Activated CD8-positive, alpha-beta memory T cell treated with anti-CD3 and anti-CD28 coated beads, Interleukin-2, amount 50 U/mL, for 4 hours (primary cell): ENCODE results near the gene FSD1L.

Experiments
- DNase-seq: peaks from one replicate; pipeline ENCODE4 v3.0.0-alpha.2; 2020

The FSD1L gene

GRCh38 chr9:105436783-105437182 is 11.1 kb upstream of the FSD1L start:
- no peak for DNase-seq

- DNase-seq: no peak
These were observed 10.1 kb upstream of the FSD1L start for GRCh38 chr9:105437704-105438103.

GRCh38 chr9:105438141-105438806 is 9.6 kb upstream of the FSD1L start:
- DNase-seq: no peak

GRCh38 chr9:105439428-105439827 is 8.4 kb upstream of the FSD1L start:
- no peak for DNase-seq

DNA sequence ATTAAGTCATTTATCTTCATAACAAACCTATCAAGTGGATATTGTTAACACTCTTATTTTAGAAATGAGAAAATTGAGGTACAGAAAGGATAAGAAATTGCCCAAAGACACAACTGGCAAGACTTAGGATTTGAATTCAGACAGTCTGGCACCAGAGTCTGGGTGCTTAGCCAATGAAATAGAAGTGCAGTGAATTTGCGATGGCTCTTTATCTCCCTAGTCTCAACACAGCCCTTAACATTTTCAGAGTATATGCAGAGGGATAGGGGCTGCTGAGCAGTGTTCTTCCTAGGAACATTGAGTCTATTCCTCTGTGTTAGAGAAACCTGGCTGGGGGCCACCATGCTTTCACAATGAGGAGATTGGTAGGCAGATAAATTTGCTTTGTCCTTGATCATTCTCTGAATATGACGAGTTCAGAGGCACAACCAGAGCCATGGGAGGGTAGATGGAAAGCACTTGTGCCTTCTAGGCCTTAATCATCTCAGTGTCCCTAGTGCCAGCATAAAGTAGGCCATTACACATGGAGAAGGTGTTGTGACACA is 6.1 kb upstream of the FSD1L start:
- DNase-seq: no peak

DNA sequence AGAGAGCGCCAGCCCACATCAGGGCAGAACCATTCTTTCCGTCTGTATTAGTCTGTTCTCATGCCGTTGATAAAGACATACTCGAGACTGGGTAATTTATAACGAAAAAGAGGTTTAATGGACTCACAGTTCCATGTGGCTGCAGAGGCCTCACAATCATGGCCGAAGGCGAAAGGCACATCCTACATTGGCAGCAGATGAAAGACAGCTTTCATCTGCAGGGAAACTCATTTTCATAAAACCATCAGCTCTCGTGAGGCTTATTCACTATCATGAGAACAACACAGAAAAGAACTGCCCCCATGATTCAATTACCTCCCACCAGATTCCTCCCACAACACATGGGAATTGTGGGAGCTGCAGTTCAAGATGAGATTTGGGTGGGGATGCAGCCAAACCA is 4.7 kb upstream of the FSD1L start:
- DNase-seq: no peak

- no peak for DNase-seq
These were observed 3.7 kb upstream of the FSD1L start for GRCh38 chr9:105444130-105444529.

DNA sequence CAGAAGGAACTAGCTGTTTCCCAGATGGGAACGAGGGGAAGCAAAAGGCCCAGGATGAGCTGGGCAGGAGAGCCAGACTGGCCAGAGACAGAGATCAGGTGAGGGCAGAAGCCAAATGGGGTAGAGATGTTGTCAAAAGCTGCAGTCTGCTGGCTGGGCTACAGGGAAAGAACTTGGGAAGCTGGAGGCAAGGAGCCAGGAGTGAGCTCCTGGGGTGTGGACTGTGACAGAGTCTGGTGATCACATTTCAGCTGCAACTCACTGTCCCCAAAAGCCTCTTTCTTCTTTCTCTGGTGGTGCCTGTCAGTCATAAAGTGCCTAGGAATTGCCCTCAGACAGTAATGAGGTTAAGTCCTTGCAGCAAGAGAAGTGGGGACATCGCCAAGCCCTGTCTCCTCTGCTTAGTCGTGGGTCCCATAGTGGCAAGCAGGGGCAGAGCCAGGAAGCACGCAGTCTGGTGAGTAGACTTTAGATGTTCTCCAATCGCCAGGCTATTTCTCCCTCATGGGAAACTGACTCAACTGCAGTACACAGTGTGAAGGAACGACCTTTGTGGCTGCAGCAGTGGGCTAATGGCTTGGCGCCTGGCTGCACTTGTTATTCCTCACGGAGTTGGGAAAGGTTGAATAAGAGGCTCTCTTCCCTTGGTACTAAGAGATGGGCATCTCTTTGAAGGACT is 2.5 kb upstream of the FSD1L start:
- no peak for DNase-seq

- no peak for DNase-seq
These were observed 434 bp upstream of the FSD1L start for GRCh38 chr9:105447386-105447813.

DNA sequence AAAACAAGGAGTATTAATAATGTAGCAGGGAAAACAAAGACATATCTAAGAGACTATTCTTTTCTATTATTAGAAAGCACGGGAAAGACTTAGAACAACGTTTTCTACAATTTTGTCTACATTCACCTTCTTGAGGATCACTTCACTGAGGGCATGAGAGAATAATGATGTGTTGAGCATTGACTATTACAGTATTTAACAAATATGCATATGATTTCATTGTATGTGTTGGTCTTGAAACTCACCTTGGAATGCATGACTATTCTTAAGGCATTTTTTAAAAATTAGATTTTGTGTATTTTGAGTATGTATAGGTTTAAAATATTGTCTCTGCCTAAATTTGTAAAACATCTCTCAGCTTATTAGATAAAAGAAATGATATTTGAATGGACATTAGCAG is 1.2 kb downstream of the FSD1L start:
- no peak for DNase-seq

DNA sequence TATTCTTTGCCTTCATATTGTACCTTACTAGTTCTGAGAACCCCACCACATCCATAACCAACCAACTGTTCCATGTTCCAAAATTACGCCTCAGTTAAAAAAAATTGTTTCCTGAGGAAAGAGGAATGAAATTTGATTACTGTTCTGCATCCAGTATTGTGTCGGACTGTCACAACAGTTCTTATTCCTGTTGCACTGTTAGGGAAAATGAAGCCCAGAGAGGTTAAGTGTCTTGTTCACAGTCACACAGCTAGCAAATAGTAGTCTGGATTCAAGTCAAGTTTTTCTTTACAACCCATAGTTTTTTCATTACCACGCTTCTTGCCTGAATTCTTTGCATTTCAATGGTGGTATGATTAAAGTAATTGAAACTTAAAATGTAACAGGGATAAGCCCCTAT is 4.4 kb downstream of the FSD1L start:
- DNase-seq: no peak

DNA sequence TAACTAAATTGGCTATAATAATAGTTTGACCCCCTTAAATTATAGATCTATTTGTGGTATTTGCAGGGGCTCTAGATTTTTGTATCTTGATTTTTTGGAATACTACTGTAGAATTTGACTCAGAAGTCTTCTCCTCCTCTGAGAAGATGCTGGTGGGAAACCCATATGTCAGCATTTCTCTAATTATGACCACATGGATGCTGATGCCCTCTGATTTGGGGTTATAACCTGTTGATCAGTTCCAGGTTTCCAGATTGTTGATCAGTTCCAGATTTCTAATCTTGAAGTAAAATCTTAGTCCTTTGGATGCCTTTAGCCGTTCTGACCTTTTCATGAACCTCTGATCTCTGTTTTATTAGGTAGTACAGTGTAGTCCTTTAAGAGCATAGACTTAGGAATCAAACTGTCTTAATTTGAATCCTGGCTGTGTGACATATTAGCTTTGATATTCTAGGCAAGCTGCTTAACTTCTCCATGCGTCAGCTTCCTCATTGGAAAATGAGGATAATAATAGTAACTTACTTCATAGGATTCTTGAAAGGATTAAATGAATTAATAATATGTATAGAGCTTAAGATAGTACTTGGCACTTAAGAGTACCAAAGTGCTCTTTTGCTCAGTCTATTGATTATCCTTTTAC is 8.1 kb downstream of the FSD1L start:
- DNase-seq: no peak

- no peak for DNase-seq
These were observed 9.9 kb downstream of the FSD1L start for GRCh38 chr9:105457560-105458294.

- no peak for DNase-seq
These were observed 10.6 kb downstream of the FSD1L start for GRCh38 chr9:105458404-105458803.

- DNase-seq: no peak
These were observed 11.5 kb downstream of the FSD1L start for GRCh38 chr9:105459336-105459735.

- DNase-seq: no peak
These were observed 19.1 kb downstream of the FSD1L start for GRCh38 chr9:105466898-105467455.

DNA sequence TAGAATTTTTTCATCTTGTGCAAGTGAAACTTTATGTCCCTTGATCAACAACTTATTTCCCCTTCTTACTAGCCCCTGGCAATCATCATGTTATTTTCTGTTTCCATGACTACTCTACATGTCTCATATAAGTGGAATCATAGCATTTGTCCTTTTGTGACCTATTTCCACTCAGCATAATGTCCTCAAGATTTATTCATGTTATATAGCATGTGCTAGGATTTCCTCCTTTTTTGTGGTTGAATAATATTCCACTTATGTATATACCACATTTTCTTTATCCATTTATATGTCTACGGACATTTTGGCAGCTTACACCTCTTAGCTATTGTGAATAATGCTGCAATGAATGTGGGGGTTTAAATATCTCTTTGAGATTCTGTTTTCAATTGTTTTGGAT is 21.0 kb downstream of the FSD1L start:
- DNase-seq: no peak

DNA sequence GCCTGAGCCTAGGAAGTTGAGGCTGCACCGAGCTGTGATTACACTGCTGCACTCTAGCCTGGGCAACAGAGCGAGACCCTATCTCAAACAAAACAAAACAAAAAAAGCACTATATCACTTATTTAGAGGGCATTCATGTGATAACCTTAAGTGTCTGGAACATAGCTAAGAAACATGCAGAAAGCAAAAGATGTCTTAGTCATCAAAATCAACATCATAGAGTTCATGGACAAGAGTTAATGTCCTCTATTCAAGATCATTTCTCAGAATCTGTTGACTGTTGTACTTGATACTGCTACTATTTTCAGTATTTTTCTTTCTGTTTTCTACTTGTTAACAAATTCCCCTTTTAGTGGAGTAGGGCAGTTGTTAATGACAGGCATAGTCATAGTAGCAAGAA is 25.4 kb downstream of the FSD1L start:
- DNase-seq: no peak

GRCh38 chr9:105475302-105475701 is 27.5 kb downstream of the FSD1L start:
- DNase-seq: no peak

GRCh38 chr9:105479846-105480245 is 32.0 kb downstream of the FSD1L start:
- DNase-seq: no peak

- no peak for DNase-seq
These were observed 35.8 kb downstream of the FSD1L start for GRCh38 chr9:105483618-105484017.

- no peak for DNase-seq
These were observed 36.4 kb downstream of the FSD1L start for GRCh38 chr9:105484226-105484625.

DNA sequence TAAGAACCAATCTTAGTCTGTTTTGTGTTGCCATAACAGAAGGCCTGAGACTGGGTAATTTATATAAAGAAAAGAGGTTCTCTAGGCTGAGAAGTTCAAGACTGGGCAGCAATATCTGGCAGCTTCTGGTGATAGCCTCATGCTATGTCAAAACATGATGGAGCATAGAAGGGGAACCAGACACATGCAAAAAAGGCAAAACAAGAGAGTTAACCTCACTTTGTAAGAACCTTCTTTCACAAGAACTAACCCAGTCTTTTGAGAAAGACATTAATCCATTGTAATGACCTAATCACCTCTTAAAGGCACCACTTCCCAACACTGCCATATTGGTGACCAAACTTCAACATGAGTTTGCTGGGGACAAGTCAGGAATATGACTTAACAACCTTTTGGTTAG is 37.3 kb downstream of the FSD1L start:
- DNase-seq: no peak
